Smooth muscle cell of the brain vasculature (primary cell): Measurements from ENCODE around the gene MICAL3.

Experiments used
- DNase-seq: peaks from one replicate; pipeline ENCODE4 v3.0.0-alpha.2; 2012; ENCODE audit warnings: low read depth, low spot score

MICAL3 gene

DNA sequence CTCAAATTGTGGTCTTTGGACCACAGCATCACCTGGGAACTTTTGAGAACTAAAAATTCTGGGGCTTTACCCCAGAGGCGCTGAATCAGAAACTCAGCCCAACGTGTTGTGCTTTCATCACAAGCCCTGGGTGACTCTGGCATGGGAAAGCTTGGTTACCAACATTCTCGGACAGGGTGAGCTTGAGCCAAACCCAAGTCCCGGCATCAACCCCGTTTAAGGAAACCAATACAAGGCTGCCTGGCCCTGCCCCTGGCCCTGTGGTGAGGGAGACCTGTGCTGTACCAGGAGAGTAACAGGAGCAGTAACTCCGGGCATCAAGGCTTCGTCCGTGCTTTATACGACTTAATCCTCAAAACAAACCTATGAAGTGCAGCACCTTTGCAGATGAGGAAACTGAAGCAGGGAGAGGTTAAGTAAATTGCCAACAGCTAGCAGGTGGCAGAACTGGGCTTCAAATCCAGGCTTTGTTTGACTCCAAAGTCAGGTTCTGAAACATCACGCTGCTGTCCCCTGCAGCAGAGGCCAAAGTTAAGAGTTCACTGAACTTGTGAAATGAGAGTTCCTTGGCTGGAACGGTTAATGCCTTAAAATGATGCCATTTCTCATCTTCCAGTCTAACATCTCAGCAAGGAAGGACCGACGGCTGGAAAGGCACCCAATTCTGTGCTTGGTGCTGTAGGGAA, 186.0 kb downstream of the MICAL3 start:
- DNase-seq: no peak

DNA sequence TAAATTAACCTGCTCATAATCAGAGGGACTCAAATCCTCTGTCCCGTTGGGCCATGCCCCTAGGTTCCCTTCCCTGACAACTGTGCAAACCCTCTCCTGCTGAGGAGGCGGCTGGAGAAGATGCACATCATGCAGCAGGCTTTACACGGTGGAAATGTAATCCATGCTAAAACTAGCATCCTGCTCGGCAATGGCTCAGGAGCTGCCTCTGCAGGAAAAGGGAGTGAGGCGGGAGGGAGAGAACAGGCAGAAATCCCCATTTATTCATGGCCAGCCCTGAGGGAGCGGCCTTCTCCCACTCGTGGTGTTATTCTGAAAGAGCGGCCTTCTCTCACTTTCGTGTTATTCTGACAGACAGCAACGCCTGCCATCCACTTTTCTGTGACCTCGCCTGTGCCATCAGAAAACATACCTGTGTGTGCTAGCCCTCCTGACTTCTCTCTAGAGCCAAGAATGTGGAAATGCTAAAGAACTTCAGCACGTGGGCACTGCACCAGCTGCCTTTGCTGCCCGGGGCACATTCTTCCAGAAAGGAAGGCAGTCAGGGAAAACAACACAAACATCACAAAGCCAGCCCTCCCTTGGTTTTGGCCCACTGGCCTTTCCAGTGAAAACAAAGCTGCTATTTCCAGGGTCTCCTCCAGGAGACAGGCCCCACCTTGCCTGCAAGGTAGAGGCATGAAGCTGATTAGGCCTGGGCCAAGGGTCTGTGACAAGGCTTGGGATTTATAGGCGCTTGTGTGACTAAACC, 187.2 kb downstream of the MICAL3 start:
- no peak for DNase-seq

DNA sequence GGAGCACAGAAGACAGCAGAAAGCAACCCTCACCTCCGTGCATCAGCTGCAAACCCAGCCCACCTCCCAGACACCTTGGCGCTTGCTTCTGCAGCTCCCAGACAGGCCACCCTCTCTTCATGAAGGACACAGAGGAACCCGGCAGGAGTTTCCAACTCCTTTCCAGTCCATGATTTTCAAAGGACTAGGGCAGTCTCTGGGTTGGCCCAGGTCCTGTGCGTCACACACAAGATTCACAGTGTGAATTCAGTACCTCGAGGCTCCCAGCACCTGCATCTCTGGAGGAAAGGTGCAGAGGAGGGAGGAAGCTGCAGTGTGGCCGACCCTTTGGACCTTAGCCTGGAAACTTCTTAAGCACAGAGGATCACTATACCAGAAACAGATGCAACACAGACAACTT, 189.1 kb downstream of the MICAL3 start:
- no peak for DNase-seq

DNA sequence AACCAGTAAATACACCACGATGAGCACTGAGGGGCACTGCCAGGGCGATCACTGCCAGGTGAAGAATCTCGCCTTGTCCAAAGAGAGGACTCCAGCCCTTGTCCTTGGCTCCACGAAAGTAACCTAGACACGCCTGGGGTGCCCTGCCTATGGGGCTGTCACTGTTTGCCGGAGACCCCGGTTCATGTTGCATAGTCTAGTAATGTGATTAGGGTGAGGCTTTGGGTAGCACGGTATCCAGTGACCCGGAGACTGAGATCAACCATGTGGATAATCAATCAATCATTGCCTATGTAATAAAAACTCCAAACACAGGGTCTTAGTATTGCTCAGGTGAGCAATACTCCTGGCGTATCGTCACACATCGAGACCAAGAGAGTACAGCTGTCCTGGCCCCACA, 190.9 kb downstream of the MICAL3 start:
- no peak for DNase-seq

DNA sequence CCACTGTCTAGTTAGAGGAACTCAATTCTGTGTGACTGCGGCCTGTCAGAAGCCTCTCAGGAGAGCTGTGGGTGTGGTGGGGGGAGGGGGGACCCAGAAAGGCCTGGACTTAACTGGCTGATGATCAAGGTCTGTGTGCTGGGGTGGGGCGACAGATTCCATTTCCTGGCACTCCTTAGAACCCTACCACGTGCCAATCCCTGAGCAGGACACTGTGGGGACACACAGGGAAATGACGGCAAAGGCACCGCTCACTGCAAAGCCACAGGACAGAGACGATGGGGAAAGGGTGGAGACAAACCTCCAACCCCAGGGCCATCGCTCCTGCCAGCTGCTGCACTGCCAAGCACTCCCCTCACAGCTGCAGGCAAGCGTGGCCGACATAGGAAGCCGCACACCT, 191.7 kb downstream of the MICAL3 start:
- no peak for DNase-seq

DNA sequence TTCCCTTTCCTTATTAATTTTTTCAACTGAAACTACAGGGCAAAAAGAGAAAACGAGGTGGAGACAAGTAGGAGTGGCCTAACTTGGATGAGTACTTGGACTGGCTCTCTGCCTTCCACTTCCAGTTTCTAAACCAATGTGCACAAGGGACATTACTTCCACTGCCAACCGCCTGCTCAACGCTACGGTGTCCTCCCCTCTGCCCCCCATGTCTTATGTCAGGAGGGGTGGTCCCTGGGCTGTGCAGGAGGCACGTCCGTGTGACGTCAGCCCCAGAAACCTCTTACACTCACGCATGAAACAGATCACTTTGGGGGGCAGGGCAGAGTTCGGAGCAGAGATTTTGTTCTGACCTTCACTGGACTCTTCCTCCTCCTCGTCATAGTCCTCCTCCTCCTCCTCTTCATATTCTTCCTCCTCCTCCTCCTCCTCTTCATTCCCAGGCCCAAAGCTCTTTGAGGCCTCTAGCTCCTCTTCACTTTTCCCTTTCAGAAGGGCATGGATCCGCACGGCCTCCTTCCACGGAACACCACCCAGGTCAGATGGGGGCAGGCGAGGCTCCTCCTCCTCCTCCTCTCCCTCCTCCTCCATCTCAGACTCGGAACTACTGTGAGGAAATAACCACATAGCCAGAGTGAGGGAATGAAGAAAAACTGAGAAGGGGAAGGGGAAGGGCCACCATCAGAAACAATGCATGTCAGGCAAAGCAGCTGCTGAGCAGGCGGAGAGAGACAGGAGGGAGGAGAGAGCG, 192.7 kb downstream of the MICAL3 start:
- no peak for DNase-seq

DNA sequence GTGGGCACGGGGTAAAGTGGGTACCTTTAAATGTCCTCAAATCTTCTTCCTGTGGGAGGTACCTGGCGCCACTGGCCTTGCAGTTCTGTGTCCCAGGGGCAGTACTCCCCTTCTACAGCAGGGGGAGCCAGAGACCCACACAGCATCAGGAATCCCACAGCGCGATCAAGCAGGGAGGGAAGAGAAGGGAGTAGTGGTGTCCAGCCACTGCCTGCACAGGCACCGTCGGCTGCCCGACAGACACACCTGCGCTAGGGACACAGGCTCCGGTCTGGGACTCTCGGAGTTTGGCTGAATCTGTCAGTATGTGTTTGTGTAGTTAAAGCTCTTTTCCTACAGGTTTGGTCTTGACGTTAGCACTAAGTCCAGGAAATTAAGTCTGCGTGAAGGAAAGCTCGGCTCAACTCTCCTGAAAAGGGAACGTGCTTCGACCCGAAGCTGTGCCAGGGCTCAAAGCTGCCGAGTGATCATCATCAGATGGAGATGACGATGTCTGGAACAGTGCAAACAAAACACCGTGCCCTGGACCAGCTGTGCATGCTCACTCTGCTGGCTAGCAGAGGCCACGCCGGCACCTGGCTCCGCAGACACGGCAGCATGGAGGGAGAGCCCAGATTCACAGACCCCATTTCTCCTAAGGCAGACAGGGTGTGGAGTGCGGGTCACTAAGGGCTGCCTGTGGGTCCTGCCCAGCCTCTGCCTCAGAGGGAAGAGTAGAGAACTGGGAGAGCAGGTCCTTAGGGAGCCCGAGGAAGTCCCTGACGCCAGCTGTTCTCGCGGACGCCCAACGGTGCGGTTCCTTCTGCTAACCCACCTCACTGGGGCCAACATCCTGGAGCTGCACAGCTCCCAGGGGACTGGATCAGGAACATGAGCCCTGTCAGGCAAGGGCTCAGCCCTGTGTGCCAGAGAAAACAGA, 194.1 kb downstream of the MICAL3 start:
- peak; percentile 59 for DNase-seq

DNA sequence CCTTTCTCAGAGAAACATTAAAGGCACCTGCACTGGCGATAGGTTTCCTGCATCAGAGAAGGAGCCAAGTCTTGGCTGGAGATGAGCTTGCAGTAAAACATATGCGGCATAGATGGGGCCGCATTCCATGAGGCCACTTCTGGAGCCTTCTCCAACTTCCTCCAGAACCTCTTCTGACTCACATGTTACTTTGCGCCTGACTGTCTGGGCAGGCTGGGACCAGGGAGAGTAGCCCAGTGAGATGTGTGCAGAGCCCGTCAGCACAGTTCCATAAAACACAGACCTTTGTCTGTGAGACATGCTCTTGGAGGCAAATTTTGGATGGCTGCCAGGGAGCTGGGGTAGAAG, 194.7 kb downstream of the MICAL3 start:
- no peak for DNase-seq

DNA sequence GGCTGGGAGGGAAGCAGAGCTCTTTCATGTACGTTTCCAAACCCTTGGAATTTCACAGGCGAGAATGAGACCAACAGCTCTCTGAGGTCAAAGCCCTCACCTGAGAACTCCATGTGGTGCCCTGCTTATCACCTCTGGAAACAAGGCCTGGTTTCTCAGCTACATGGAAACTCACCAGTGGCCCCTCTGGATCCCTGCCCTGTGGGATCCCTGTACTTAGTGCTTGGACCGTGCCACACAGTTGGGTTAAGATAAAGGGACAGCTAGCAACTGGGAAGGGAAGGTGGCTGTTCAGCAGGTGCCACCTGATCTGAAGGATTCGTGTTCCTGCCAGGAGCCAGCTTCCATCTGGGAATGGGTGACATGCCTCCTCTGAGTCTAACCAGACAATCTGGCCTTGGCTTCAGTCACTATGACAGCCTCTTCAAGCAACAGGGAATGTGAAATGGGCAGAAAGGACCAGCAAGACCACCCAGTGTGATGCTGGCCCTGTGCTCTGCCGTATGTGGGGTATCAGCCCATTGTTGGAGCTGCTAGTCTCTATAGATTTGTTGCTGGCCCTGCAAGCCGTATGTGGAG, 195.8 kb downstream of the MICAL3 start:
- no peak for DNase-seq

DNA sequence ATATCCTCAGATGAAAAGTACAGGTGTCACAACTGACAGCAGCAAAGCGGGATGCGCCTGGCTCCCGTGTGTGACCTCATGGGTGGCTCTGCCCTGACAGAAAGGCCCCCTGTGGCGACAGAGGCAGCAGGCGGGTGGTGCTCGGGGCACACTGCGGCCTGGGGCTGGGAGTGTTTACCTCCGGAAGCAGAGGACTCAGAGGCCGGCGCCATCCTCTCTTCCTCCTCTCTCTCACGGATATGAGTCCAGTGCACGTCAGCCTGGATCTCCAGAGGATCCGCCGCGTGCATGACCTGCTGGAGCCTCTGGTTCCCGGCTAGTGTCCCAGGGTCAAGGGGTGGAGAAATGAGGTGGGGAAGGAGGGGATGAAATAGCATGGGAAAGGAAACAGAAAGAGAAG, 196.9 kb downstream of the MICAL3 start:
- DNase-seq: no peak

DNA sequence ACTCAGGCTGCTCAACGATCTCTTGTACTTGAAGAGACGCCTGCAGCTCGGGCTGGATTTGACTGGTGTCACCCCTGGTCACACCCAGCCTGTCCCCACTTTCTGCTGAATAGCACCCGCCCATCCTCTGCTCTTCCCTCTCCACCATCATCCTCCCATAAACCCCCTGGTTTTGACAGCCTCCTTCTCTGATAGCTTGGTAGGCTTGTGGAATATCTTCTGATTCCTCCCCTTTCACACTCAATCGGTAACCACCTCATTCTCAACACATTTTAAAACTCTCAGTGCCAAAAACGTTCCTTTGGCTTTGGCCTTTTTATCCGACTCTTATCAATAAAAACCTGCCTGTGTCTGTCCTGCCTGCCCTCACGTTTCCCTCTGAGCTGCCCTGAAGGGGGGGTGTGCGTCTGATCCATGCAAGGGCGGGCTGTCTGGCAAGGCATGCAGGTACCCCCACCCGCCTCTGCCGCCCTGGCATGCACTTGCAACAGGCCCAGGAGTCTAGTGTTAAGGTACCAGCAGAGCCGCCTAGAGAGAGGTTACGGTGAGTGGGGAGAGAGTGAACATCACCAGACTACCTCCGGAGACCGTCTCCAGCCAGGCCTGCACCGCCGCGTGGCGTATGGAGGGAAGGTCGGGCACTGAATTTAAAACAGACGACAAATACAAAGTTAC, 198.3 kb downstream of the MICAL3 start:
- no peak for DNase-seq

DNA sequence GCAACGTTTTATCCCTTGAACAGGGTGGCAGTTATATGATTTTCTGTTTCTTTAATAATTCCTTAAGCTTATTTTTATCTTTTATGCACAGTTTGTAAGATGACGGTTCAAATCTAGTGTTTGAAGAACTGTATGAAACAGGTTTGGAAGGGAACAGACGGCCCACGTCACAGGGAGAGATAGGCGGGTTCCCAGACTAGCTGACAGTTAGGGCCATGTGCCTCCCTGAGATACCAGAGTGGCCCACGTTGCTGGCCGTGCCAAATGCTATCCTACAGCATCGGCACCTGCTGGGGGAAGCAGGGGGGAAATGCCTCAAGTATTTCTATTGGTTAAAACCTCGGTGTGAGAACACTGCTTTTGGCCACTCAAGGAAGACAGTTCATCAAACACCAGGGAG, 199.9 kb downstream of the MICAL3 start:
- no peak for DNase-seq

DNA sequence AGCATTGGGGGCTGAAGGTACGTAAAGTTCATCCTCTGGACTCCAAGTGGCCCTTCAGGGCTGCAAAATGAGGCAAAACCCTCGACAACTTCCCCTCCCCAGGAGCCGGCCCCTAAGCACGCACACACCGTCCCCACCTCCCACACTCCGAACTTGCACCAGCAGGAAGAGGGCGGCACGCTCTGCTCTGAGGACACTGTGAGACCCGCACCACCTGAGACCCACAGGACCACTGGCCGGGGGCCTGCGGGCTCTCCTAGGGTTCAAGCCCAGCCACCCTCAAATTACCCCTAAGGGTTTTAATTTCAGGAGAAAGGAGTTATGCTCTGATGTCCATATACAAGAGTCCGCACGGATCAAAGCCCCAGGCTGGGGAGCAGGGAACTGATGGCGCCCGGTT, 200.4 kb downstream of the MICAL3 start:
- DNase-seq: no peak

DNA sequence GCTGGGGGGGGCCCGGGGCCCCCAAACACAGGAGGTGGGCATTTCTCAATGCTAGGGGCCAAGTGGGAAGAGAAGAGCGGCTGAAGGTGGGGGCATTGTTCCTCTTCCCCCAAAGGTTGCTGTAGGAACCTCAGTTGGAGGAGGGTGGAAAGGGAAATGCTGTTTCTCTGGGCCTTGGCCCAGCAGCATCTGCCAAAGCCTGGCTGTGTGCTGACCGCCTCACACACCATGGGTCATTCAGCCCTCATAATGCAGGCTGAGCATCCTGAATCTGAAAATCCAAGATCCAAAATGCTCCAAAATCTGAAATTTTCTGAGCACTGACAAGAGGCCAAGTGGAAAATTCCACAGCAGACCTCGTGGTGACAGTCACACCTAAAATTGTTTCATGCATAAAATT, 201.1 kb downstream of the MICAL3 start:
- no peak for DNase-seq

DNA sequence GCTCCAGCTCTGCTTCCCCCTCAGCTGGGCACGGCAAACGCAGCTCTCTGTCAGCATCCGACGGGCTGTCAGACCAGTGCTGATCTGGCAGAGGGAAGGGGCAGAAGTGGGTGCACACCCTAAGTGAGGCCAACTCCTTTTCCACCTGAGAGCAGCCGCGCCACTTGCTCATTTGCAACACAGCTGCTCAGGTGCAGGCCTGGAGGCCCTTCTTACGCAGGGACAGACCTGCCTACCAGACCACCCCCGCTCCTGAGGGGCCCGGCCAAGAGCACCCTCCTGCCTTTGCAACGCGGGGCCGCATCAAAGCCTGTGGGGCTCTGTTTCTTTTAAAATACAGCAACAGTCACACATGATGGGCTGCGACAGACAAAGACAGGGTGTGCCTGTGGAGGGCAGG, 202.3 kb downstream of the MICAL3 start:
- no peak for DNase-seq

DNA sequence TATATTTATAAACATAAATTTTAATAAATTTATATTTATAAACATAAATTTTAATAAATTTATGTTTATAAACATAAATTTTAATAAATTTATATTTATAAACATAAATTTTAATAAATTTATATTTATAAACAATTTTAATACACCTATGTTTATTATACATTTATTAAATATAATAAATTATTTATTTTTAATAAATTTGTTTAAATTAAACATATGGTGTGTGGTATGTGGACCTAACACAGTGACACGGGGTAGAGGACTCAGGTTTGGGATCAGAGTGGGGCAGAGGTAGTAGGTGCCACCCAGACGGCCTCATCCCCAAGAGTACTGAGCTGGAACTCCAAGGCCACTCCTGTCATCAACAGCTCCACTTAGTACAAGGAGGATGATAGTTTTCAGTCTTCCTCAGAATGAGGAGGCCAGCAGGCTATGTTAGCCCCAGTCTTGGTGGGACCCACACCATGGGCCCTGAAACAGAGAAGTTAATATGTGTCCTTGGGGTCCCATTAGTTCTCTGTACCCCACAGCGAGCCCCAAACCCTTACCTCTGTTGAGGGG, 203.4 kb downstream of the MICAL3 start:
- DNase-seq: no peak

DNA sequence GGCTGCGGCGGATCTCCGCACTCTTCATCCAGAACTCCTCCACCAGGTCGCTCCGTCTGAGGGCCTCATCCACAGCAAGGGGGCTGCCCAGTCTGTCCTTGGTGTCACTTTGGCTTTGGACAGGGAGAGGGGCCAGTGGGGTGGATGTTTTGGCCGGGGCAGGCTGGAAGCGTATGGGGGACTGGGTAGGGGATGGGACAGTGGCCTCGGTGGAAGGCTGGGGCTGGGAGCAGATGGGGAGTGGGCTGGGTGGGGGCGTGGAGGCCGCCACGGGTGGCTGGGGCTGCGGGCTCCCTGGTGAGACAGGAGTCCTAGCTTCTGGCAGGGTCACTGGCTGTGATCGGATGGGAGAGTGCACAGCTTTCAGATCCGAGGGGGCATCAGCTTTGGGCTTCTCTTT, 205.7 kb downstream of the MICAL3 start:
- no peak for DNase-seq

DNA sequence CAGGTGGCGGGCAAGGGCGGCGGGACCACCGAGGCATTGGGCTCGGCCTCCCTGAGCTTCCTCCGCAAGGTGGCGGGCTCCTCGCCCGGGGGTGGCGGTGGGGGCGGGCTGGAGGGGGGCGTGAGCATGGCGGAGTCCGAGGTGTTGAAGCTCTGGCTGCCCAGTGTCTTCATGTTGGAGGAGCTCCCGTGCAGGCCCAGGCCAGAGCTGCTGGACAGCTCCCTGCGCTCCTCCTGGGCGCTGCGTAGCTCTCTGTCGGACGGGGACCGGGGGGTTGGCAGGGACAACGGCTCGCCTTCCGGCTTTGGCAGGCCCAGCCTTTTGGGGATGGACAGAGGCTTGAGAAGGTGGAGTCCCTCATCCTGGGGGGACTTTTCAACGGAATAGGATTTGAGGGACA, 206.2 kb downstream of the MICAL3 start:
- no peak for DNase-seq

DNA sequence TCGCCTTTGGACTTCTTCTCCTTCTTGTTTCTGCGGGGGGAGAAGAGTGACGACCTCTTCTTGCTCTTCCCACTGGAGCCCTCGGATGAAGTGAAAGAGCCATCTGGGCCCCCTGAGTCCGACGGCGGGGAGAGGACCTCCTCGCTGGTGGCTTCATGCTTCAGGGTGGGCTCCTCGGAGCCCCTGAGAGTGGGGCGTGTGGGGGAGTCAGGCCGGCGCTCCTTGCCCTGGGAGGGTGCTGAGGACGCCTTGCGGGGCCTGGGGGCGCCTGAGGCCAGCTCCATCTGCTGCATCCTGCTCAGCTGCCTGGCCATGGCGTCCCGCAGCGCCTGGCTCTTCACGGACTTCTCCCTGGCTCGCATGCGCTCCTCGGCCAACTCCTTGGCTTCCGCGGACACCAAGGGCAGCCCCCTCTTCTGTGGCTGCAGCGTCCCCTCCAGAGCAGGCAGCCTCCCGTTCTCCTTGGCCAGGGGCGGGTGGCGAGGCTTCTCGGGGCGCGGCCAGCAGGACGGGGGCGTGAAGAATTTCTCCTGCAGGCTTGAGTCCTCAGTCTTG, 206.8 kb downstream of the MICAL3 start:
- no peak for DNase-seq

DNA sequence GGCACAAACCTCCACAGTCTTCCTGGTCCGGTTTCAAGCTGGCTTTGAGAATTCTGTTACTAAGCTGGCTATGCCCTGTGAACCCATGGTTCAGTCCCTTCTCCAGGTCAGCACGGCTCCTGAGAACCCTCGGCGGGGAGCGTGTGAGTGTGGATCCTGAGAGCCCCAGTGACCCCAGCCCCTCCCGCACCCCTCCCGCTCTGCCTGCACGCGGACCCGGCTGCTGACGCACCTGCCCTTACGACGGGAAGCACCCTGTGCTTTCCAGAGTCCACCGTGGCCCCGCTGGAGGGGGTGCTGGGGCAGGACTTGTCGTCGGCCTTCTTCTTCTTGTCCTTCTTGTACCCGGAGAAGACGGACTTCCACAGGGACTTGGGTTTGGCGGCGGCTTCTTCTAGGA, 207.3 kb downstream of the MICAL3 start:
- no peak for DNase-seq
